HG03196 (cell line): ENCODE data around the gene FAM184A.

ENCODE experiments used
- ATAC-seq: cut with Tn5 transposase; IDR thresholded peaks from one replicate; pipeline ENCODE4 v1.9.1; 2021; ENCODE audit not compliant: unreplicated experiment

Gene FAM184A

GRCh38 chr6:118918329-118918725 lies 160.1 kb downstream of the FAM184A start:
- no peak for ATAC-seq

- ATAC-seq = no peak
Measured at GRCh38 chr6:118917546-118918328, 160.7 kb downstream of the FAM184A start.

DNA sequence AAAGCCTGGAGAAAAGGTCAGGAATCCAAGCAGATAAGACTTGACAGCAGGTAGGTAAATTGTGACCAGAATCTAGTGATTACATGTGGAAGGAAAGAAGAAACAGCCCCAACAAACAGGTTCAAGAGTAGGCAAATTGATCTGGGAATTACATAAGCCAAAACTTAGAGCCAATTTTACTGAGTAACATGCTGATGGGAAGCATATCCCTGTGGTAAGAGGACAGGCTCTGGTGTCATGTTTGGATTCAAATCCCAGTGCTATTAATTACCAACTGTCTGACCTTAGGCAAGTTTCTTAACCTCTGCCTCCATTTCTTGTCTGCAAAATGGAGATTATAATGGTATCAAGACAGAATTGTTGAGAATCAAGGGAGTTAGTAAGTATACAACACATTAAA lies 163.9 kb downstream of the FAM184A start:
- ATAC-seq = no peak

GRCh38 chr6:118913161-118913560 lies 165.3 kb downstream of the FAM184A start:
- ATAC-seq = no peak

- ATAC-seq = no peak
Measured at GRCh38 chr6:118912646-118913045, 165.8 kb downstream of the FAM184A start.
